HEK293T (cell line): Measurements from ENCODE around the gene ARHGAP26.

Source experiments
- ARNT ChIP-seq: fragments of 450-650 bp; IDR thresholded peaks from 2 replicates; pipeline ENCODE4 v1.6.1; 2017; ENCODE audit warnings: mild to moderate bottlenecking
- BHLHE40 ChIP-seq: fragments of 450-650 bp; IDR thresholded peaks from 2 replicates; pipeline ENCODE4 v1.6.1; 2016; ENCODE audit warnings: mild to moderate bottlenecking, moderate library complexity, borderline replicate concordance
- FOXK2 ChIP-seq: fragments of 450-650 bp; IDR thresholded peaks from 2 replicates; pipeline ENCODE4 v1.6.1; 2016; ENCODE audit warnings: mild to moderate bottlenecking
- FOXM1 ChIP-seq: fragments of 450-650 bp; IDR thresholded peaks from 2 replicates; pipeline ENCODE4 v1.6.1; 2017; ENCODE audit warnings: mild to moderate bottlenecking, borderline replicate concordance

- TF ChIP-seq BHLHE40 (no peak), ARNT (no peak), FOXK2 (no peak), FOXM1 (no peak)
Observed at GRCh38 chr5:143106174-143106573, 336.0 kb downstream of the ARHGAP26 start.
